GM10248 (cell line): ENCODE results near the gene ERAP2.
A peak's percentile ranks its signal among the peaks of the same experiment; 100 is the strongest.

Source experiments
- CTCF ChIA-PET: fragments of 300-600 bp; sonication (Branson Sonifier 250); formaldehyde crosslinking; extraction: SDS; loops from one replicate; lab custom pipeline; 2021; ENCODE audit warnings: antibody characterized with exemption; lab: Yijun Ruan, JAX
- POLR2A ChIA-PET: fragments of 350-650 bp; sonication (Branson Sonifier 250); formaldehyde crosslinking; extraction: SDS; loops from one replicate; lab custom pipeline; 2020; ENCODE audit warnings: antibody characterized with exemption; lab: Yijun Ruan, JAX
- DNase-seq: peaks from one replicate; pipeline ENCODE4 v3.0.0; 2012; ENCODE audit errors: extremely low spot score
- CTCF ChIP-seq: IDR thresholded peaks from 2 replicates; pipeline ENCODE4 v1.5.1; 2012; ENCODE audit warnings: mild to moderate bottlenecking, low read depth; ENCODE audit errors: extremely low read depth, missing control alignments, control extremely low read depth

The ERAP2 gene

GRCh38 chr5:96869372-96869641 is 7.0 kb upstream of the ERAP2 start:
- CTCF ChIA-PET: interaction anchor here (0.6 to 8.7 kb wide), 77 partner anchors 11 to 297 kb away, joined by 3 to 116 read pairs (median 4); partner anchors contain the start of genes ERAP1, ERAP2, LIX1 and LNPEP
- POLR2A ChIA-PET: no interaction called here

DNA sequence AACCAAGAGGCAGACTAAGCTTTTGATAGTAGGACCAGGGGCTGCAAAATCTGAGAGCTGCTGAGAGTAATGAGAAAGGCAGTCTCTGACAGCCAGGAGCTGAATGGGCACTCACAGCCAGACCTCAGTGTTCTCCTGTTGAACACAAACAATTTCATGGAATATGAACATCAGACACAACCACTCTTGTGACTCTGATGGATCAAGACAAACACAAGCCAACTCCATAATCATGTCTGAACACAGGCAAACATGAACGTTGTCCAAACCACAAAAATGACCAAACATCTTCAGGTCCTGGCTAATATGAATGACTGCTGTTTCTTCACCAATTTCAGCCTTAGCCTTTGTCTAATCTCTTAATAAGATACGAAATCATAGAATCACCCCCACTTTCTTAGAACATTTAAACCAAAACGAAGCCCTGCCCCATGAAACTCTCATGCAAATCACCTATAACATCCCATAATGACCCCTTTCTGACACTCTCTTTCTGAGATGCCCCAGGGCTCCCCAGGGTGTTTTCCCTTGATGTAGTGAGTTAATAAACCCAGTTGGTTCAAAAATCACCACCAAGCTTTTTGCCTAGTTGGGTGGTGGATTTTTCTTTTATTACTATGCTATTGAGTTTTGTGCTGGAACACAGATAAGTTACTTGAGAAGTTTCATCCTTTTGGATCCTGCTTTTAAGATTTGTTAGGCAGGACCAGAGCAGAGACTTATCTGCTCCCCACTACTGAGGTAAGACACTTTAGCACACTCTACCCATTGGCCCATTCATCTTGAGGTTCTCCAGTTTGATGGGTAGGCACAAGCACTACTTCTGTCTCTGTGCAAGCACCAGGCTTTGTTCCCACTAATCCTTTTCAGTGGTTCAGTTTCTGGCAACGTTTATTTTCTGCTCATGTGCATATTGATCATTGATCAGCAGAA is 5.9 kb upstream of the ERAP2 start:
- DNase-seq: peak; percentile 37
- ChIA-PET POLR2A (no interaction called here), CTCF (interaction anchor here (0.8 to 8.7 kb wide), 36 partner anchors 11 to 291 kb away, joined by 3 to 116 read pairs (median 7); partner anchors contain the start of genes ERAP1, ERAP2 and LIX1)
- no peak for TF ChIP-seq CTCF

More at GRCh38 chr5:96869372-96869641, 7.0 kb upstream of the ERAP2 start:
- TF ChIP-seq CTCF: no peak
- no peak for DNase-seq

GRCh38 chr5:96871027-96871399 is 5.3 kb upstream of the ERAP2 start:
- ChIA-PET POLR2A (no interaction called here), CTCF (interaction anchor here (1.2 to 8.7 kb wide), 9 partner anchors 10 to 291 kb away, joined by 3 to 116 read pairs (median 13); partner anchors contain the start of genes ERAP2 and LIX1)
- no peak for TF ChIP-seq CTCF
- no peak for DNase-seq

- POLR2A ChIA-PET: no interaction called here
Measured at GRCh38 chr5:96871686-96872085, 4.6 kb upstream of the ERAP2 start.

DNA sequence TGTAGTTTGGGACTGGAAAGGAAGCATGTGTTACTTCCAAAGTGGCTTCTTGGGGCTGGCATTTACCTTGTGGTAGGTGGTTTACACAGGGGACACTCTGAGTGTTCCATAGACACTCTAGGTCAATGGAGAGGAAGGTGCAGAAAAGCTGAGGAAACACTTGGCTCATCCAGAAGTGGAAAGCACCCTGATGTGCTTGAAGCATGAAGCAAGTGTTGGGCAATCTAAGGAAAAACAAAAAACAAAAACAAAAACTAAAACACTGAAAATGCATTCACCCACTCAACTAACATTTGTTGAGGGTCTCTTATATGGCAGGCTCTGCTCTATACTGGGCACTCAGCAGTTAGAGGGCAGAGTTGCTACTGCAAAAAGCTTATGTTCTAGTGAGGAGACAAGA is 2.9 kb upstream of the ERAP2 start:
- DNase-seq: no peak
- no peak for TF ChIP-seq CTCF
- CTCF ChIA-PET: interaction anchor here (0.7 to 1.6 kb wide), 6 partner anchors 12 to 289 kb away, joined by 3 to 9 read pairs (median 4); partner anchors contain the start of gene LIX1
- POLR2A ChIA-PET: no interaction called here

More at GRCh38 chr5:96871686-96872085, 4.6 kb upstream of the ERAP2 start:
- CTCF ChIA-PET: interaction anchor here (1.0 to 8.7 kb wide), 7 partner anchors 9 to 290 kb away, joined by 3 to 116 read pairs (median 6); partner anchors contain the start of genes ERAP2 and LIX1
- DNase-seq: no peak
- no peak for TF ChIP-seq CTCF

DNA sequence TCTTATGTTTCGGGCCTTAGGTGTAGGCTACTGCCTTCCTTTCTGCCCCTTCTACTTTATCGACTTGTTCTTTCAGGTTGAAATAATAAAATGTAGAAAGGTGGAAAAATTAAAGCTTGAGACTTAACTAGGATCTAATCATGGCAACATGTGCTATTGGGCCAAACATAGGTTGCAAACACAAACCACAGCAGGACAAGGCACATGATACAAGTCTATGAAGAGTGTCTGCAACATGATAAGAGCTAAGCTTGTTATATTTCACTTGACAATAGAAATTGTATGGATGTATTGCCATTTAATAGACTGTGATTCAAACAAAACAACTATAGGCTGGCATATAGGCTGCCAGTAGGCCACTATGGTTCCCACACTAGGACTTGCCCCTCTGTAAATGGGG is 1.7 kb upstream of the ERAP2 start:
- no peak for DNase-seq
- CTCF ChIA-PET: interaction anchor here (0.9 to 1.6 kb wide), 10 partner anchors 8 to 286 kb away, joined by 3 to 9 read pairs (median 3); no protein-coding TSS in a partner anchor
- POLR2A ChIA-PET: interaction anchor here (0.7 kb wide), 1 partner anchor 103 kb away, joined by 4 read pairs; no protein-coding TSS in a partner anchor
- no peak for TF ChIP-seq CTCF
